ENCODE results near the gene HGF. TPM values are rescaled to one million over a fixed set of nuclear protein-coding genes. Genes with fewer than 3 reads are reported as not detected.
A peak's percentile ranks its signal among the peaks of the same experiment; 100 is the strongest.

The HGF gene
- total and polyA plus RNA-seq, 10 of the 15 experiments (the other 5 are each of a cell fraction or from before 2014, with no cell fraction given): 0.10 to 1.7 (median 0.99) TPM

DNA sequence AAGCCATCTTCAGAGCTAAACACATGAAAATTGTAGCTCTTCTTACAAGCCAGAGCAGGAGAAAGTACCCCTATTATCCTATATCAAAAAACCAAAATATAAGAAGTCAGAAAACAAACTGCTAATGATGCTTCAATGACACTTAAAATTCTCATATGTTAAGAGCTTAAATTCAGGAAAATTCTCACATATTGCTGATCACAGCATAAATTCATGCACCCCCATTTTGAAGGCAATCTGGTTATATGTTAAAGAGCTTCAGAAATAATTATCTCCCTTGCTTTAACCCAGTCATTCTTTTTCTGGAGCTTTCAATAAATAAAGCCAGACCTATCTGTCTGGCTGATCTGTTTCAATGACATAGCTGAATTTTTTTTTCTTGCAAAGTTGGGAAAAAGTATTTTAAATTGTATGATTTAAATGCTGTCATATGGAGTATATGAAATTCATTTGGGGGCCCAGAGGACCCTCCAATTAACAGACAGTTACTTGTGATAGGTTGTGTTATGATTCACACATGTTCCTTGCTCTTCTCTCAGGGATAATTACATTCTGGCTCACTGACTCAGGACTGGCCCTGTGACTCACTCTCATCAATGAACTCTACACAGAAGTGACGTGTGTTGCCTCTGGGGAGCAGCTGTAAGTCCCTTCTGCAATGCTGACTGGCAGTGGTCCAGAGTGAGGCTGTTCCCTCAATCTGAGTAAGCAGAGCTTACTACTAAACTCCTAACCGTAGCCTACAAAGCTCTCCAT lies 85.2 kb downstream of the HGF start (continued):
- TF ChIP-seq, protein P1, sequence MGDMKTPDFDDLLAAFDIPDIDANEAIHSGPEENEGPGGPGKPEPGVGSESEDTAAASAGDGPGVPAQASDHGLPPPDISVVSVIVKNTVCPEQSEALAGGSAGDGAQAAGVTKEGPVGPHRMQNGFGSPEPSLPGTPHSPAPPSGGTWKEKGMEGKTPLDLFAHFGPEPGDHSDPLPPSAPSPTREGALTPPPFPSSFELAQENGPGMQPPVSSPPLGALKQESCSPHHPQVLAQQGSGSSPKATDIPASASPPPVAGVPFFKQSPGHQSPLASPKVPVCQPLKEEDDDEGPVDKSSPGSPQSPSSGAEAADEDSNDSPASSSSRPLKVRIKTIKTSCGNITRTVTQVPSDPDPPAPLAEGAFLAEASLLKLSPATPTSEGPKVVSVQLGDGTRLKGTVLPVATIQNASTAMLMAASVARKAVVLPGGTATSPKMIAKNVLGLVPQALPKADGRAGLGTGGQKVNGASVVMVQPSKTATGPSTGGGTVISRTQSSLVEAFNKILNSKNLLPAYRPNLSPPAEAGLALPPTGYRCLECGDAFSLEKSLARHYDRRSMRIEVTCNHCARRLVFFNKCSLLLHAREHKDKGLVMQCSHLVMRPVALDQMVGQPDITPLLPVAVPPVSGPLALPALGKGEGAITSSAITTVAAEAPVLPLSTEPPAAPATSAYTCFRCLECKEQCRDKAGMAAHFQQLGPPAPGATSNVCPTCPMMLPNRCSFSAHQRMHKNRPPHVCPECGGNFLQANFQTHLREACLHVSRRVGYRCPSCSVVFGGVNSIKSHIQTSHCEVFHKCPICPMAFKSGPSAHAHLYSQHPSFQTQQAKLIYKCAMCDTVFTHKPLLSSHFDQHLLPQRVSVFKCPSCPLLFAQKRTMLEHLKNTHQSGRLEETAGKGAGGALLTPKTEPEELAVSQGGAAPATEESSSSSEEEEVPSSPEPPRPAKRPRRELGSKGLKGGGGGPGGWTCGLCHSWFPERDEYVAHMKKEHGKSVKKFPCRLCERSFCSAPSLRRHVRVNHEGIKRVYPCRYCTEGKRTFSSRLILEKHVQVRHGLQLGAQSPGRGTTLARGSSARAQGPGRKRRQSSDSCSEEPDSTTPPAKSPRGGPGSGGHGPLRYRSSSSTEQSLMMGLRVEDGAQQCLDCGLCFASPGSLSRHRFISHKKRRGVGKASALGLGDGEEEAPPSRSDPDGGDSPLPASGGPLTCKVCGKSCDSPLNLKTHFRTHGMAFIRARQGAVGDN (IDR thresholded peaks at IDR 0.05): peak; percentile 36; the same call in 1 of the 2 replicates
- TF ChIP-seq ZNF274 (IDR thresholded peaks at IDR 0.05; ENCODE audit: insufficient read depth, insufficient read length) (no peak), SMAD5 (IDR thresholded peaks at IDR 0.05; ENCODE audit: low read depth) (no peak), TAF1 (IDR thresholded peaks at IDR 0.05; ENCODE audit: borderline replicate concordance, low read depth, low read length) (no peak), SUZ12 (IDR thresholded peaks at IDR 0.05; ENCODE audit: unreplicated experiment) (no peak), ZNF622 (IDR thresholded peaks at IDR 0.05) (no peak), RAD51 (IDR thresholded peaks at IDR 0.05) (no peak), IKZF1 (conservative IDR thresholded peaks at IDR 0.05) (peak; percentile 79), MYB (IDR thresholded peaks at IDR 0.05; ENCODE audit: borderline replicate concordance, low read depth, low read length) (no peak), ZNF217 (IDR thresholded peaks at IDR 0.05) (0 out of 2 replicates have a peak, but pooled peaks have one; percentile 17), CBFB (IDR thresholded peaks at IDR 0.05; ENCODE audit: low read depth) (no peak), MTA3 (IDR thresholded peaks at IDR 0.05; ENCODE audit: borderline replicate concordance, low read length) (no peak), BHLHE40 (IDR thresholded peaks at IDR 0.05; ENCODE audit: borderline replicate concordance in 1 of 2, low read depth in 2 of 2, low read length in 1 of 2) (peak in 1 of 2 experiments; percentile 45; a peak in 1 of 4 replicates), SP1 (IDR thresholded peaks at IDR 0.05; ENCODE audit: low read depth, low read length) (no peak), MEF2B (IDR thresholded peaks at IDR 0.05; ENCODE audit: partially characterized antibody, poor library complexity, severe bottlenecking) (peak; percentile 97)
- TF ChIP-seq, protein P2, sequence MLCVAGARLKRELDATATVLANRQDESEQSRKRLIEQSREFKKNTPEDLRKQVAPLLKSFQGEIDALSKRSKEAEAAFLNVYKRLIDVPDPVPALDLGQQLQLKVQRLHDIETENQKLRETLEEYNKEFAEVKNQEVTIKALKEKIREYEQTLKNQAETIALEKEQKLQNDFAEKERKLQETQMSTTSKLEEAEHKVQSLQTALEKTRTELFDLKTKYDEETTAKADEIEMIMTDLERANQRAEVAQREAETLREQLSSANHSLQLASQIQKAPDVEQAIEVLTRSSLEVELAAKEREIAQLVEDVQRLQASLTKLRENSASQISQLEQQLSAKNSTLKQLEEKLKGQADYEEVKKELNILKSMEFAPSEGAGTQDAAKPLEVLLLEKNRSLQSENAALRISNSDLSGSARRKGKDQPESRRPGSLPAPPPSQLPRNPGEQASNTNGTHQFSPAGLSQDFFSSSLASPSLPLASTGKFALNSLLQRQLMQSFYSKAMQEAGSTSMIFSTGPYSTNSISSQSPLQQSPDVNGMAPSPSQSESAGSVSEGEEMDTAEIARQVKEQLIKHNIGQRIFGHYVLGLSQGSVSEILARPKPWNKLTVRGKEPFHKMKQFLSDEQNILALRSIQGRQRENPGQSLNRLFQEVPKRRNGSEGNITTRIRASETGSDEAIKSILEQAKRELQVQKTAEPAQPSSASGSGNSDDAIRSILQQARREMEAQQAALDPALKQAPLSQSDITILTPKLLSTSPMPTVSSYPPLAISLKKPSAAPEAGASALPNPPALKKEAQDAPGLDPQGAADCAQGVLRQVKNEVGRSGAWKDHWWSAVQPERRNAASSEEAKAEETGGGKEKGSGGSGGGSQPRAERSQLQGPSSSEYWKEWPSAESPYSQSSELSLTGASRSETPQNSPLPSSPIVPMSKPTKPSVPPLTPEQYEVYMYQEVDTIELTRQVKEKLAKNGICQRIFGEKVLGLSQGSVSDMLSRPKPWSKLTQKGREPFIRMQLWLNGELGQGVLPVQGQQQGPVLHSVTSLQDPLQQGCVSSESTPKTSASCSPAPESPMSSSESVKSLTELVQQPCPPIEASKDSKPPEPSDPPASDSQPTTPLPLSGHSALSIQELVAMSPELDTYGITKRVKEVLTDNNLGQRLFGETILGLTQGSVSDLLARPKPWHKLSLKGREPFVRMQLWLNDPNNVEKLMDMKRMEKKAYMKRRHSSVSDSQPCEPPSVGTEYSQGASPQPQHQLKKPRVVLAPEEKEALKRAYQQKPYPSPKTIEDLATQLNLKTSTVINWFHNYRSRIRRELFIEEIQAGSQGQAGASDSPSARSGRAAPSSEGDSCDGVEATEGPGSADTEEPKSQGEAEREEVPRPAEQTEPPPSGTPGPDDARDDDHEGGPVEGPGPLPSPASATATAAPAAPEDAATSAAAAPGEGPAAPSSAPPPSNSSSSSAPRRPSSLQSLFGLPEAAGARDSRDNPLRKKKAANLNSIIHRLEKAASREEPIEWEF (IDR thresholded peaks at IDR 0.05; ENCODE audit: insufficient replicate concordance, low read depth, low read length): peak; percentile 87
- TF ChIP-seq, protein P3, sequence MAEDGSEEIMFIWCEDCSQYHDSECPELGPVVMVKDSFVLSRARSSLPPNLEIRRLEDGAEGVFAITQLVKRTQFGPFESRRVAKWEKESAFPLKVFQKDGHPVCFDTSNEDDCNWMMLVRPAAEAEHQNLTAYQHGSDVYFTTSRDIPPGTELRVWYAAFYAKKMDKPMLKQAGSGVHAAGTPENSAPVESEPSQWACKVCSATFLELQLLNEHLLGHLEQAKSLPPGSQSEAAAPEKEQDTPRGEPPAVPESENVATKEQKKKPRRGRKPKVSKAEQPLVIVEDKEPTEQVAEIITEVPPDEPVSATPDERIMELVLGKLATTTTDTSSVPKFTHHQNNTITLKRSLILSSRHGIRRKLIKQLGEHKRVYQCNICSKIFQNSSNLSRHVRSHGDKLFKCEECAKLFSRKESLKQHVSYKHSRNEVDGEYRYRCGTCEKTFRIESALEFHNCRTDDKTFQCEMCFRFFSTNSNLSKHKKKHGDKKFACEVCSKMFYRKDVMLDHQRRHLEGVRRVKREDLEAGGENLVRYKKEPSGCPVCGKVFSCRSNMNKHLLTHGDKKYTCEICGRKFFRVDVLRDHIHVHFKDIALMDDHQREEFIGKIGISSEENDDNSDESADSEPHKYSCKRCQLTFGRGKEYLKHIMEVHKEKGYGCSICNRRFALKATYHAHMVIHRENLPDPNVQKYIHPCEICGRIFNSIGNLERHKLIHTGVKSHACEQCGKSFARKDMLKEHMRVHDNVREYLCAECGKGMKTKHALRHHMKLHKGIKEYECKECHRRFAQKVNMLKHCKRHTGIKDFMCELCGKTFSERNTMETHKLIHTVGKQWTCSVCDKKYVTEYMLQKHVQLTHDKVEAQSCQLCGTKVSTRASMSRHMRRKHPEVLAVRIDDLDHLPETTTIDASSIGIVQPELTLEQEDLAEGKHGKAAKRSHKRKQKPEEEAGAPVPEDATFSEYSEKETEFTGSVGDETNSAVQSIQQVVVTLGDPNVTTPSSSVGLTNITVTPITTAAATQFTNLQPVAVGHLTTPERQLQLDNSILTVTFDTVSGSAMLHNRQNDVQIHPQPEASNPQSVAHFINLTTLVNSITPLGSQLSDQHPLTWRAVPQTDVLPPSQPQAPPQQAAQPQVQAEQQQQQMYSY (CRISPR knock-in tag; IDR thresholded peaks at IDR 0.05): no peak

Data from GM12878 (cell line).